CD14-positive monocyte (primary cell): ENCODE measurements around the gene PPT1. TPM values are rescaled to one million over a fixed set of nuclear protein-coding genes. Genes with fewer than 3 reads are reported as not detected.
A peak's percentile ranks its signal among the peaks of the same experiment; 100 is the strongest.

Experiments used
- DNase-seq, 3 donors: peaks; one replicate each; pipeline ENCODE4 v3.0.0-alpha.2; 2011 to 2022
- H2AFZ ChIP-seq: 2 replicates; pipeline ENCODE4 v1.6.0; 2012; ENCODE audit warnings: mild to moderate bottlenecking, low read depth, low read length, inconsistent platforms; ENCODE audit not compliant: insufficient read depth, poor library complexity, severe bottlenecking
- H3K27ac ChIP-seq, 2 donors: 1 replicate in 1 of 2; 2 replicates in 1 of 2; pipeline ENCODE4 v1.5.1; 2012 to 2013; ENCODE audit warnings: low read length in 2 of 2, control low read depth in 1 of 2, inconsistent platforms in 1 of 2, low read depth in 1 of 2, mild to moderate bottlenecking in 1 of 2
- H3K27me3 ChIP-seq, 2 donors: one replicate each; pipeline versions ENCODE4 v1.6.0 to v1.6.1; 2011 to 2013; ENCODE audit warnings: low read length in 2 of 2; ENCODE audit not compliant: control insufficient read depth in 2 of 2, insufficient read depth in 2 of 2
- H3K36me3 ChIP-seq, 2 donors: replicated peaks in 1 of 2; 1 replicate in 1 of 2; 2 replicates in 1 of 2; pipeline versions ENCODE4 v1.5.1 to v1.6.1; 2012 to 2013; ENCODE audit warnings: low read length in 2 of 2, control low read depth in 1 of 2, inconsistent platforms in 1 of 2, mild to moderate bottlenecking in 1 of 2; ENCODE audit not compliant: insufficient read depth in 2 of 2, control insufficient read depth in 1 of 2
- H3K4me1 ChIP-seq, 2 donors: 1 replicate in 1 of 2; 2 replicates in 1 of 2; pipeline versions ENCODE4 v1.5.1 to v1.6.1; 2012 to 2013; ENCODE audit warnings: low read length in 2 of 2, control low read depth in 1 of 2, inconsistent platforms in 1 of 2, mild to moderate bottlenecking in 1 of 2, moderate library complexity in 1 of 2; ENCODE audit not compliant: insufficient read depth in 2 of 2, control insufficient read depth in 1 of 2
- H3K4me2 ChIP-seq: replicated peaks from 2 replicates; pipeline ENCODE3; 2012; ENCODE audit warnings: low read length, moderate library complexity, mild to moderate bottlenecking; ENCODE audit not compliant: poor library complexity, severe bottlenecking; ENCODE audit errors: extremely low read depth
- H3K4me3 ChIP-seq, 3 experiments: fragments of 200-600 bp in 1 of 3; sonication (generic) in 1 of 3; replicated peaks in 1 of 3; 1 replicate in 2 of 3; 2 replicates in 1 of 3; pipeline ENCODE4 v1.5.1; 2011 to 2013; ENCODE audit warnings: low read length in 3 of 3, mild to moderate bottlenecking in 3 of 3, control low read depth in 2 of 3, low read depth in 2 of 3, inconsistent platforms in 1 of 3, moderate library complexity in 1 of 3
- H3K79me2 ChIP-seq: 2 replicates; pipeline ENCODE4 v1.6.0; 2012; ENCODE audit warnings: mild to moderate bottlenecking, control low read depth, inconsistent platforms, low read length, moderate library complexity; ENCODE audit not compliant: insufficient read depth
- H3K9ac ChIP-seq: 2 replicates; pipeline ENCODE4 v1.6.0; 2017; ENCODE audit warnings: low read length, mild to moderate bottlenecking; ENCODE audit not compliant: insufficient read depth, poor library complexity, severe bottlenecking
- H3K9me3 ChIP-seq, 2 donors: replicated peaks in 1 of 2; 1 replicate in 1 of 2; 2 replicates in 1 of 2; pipeline versions ENCODE4 v1.5.1 to v1.6.1; 2012 to 2013; ENCODE audit warnings: low read length in 2 of 2, control low read depth in 1 of 2; ENCODE audit not compliant: control insufficient read depth in 1 of 2, insufficient read depth in 1 of 2
- H4K20me1 ChIP-seq: 2 replicates; pipeline ENCODE4 v1.6.0; 2012; ENCODE audit warnings: mild to moderate bottlenecking, low read length, control low read depth, moderate library complexity; ENCODE audit not compliant: insufficient read depth
- H3K27ac Mint-ChIP-seq, 7 donors: one replicate each; pipeline ENCODE4 v1.8.0; 2020; ENCODE audit warnings: mild to moderate bottlenecking in 7 of 7, mixed read lengths in 7 of 7, moderate library complexity in 6 of 7, inconsistent platforms in 2 of 7
- H3K27me3 Mint-ChIP-seq, 3 donors: one replicate each; pipeline ENCODE4 v1.8.0; 2021 to 2022; ENCODE audit warnings: low read depth in 3 of 3, mild to moderate bottlenecking in 3 of 3, mixed read lengths in 3 of 3, moderate library complexity in 3 of 3, inconsistent platforms in 1 of 3
- H3K36me3 Mint-ChIP-seq, 2 donors: one replicate each; pipeline ENCODE4 v1.8.0; 2020; ENCODE audit warnings: mixed read lengths in 2 of 2, inconsistent platforms in 1 of 2, mild to moderate bottlenecking in 1 of 2
- H3K4me1 Mint-ChIP-seq: one replicate; pipeline ENCODE4 v1.8.0; 2020; ENCODE audit warnings: mild to moderate bottlenecking, mixed read lengths
- H3K4me3 Mint-ChIP-seq, 2 donors: one replicate each; pipeline ENCODE4 v1.8.0; 2020; ENCODE audit warnings: mild to moderate bottlenecking in 2 of 2, mixed read lengths in 2 of 2, moderate library complexity in 1 of 2
- H3K9me3 Mint-ChIP-seq, 7 donors: one replicate each; pipeline ENCODE4 v1.8.0; 2020 to 2022; ENCODE audit warnings: mixed read lengths in 7 of 7, mild to moderate bottlenecking in 6 of 7, moderate library complexity in 6 of 7, inconsistent platforms in 2 of 7
- CTCF ChIP-seq: fragments of 200-600 bp; IDR thresholded peaks from one replicate; pipeline ENCODE4 v1.8.0; 2022; ENCODE audit warnings: antibody characterized with exemption, mild to moderate bottlenecking
- WGBS: methylation state at CpG from one replicate; pipeline ENCODE4 v1.1.5; 2013; ENCODE audit warnings: missing lambda C conversion rate; ENCODE audit not compliant: insufficient coverage; 5-methylcytosine and 5-hydroxymethylcytosine counted together
- intact Hi-C, 2 donors: fragments of 100-400 bp; cut with micrococcal nuclease; formaldehyde crosslinking; loops; one replicate each; pipeline versions ENCODE4 v1.15.0 to v1.15.1; 2023
- polyA plus RNA-seq, 3 donors: library from polyadenylated mRNA; depleted of rRNA in 1 of 3; unstranded in 2 of 3; stranded (reverse) in 1 of 3; fragments of 300-500 nt in 2 of 3; fragments of >200 nt in 1 of 3; fragmentation: Illumina TruSeq in 2 of 3; gene quantifications; 1 replicate in 2 of 3; 2 replicates in 1 of 3; pipeline ENCODE4 v1.2.3, GENCODE V29; 2012 to 2021

The PPT1 gene
- polyA plus RNA-seq, 3 donors: 166 to 1,143 (median 658) TPM

GRCh38 chr1:40073062-40073461 is 24.0 kb downstream of the PPT1 start:
- Histone ChIP-seq H3K4me1 (peaks cover 55 to 62% of the 10 kb centered on the region in 2 donors), H3K27me3 (no peaks in the 10 kb centered on the region), H3K9me3 (no peaks in the 10 kb centered on the region), H3K9ac (no peak overlapping the region), H3K36me3 (peaks cover 70 to 86% of the 10 kb centered on the region in 2 donors), H4K20me1 (peaks cover 68% of the 10 kb centered on the region), H2AFZ (no peak overlapping the region), H3K4me3 (no peak overlapping the region), H3K27ac (peak overlapping the region in 1 of 2 donors; percentile 79), H3K79me2 (peaks cover 52% of the 10 kb centered on the region), H3K4me2 (no peak overlapping the region)
- Mint-ChIP-seq H3K4me1 (peaks cover 69% of the 10 kb centered on the region), H3K27me3 (peaks cover 0 to 5% (median 0%) of the 10 kb centered on the region in 3 donors), H3K36me3 (peaks cover 61 to 86% of the 10 kb centered on the region in 2 donors), H3K9me3 (no peaks in the 10 kb centered on the region), H3K27ac (peak overlapping the region in 5 of 7 donors; percentile 6 to 89 (median 51)), H3K4me3 (no peak overlapping the region)
- no peak for DNase-seq
- WGBS: no CpG with 5 or more reads among the region's 4 CpGs
- intact Hi-C loops: no loop called here
- TF ChIP-seq CTCF: no peak

- intact Hi-C loops: no loop called here
- Histone ChIP-seq H3K9ac (no peak overlapping the region), H3K36me3 (peaks cover 70 to 88% of the 10 kb centered on the region in 2 donors), H4K20me1 (peaks cover 78% of the 10 kb centered on the region), H3K4me3 (no peak overlapping the region), H3K4me1 (peaks cover 52 to 61% of the 10 kb centered on the region in 2 donors), H3K4me2 (no peak overlapping the region), H3K27me3 (no peaks in the 10 kb centered on the region), H3K27ac (peak overlapping the region in 1 of 2 donors; percentile 79), H3K9me3 (no peaks in the 10 kb centered on the region), H2AFZ (no peak overlapping the region), H3K79me2 (peaks cover 54% of the 10 kb centered on the region)
- no peak for DNase-seq
- H3K27ac Mint-ChIP-seq: peak overlapping the region in 4 of 7 donors; percentile 25 to 66 (median 38)
- H3K9me3 Mint-ChIP-seq: no peaks in the 10 kb centered on the region
- H3K4me3 Mint-ChIP-seq: no peak overlapping the region
- peaks cover 64 to 88% of the 10 kb centered on the region in 2 donors for H3K36me3 Mint-ChIP-seq
- peaks cover 0 to 5% (median 0%) of the 10 kb centered on the region in 3 donors for H3K27me3 Mint-ChIP-seq
- peaks cover 68% of the 10 kb centered on the region for H3K4me1 Mint-ChIP-seq
- TF ChIP-seq CTCF: no peak
Observed at GRCh38 chr1:40072142-40072541, 24.9 kb downstream of the PPT1 start.
